MM.1S (cell line): ENCODE measurements around the gene TDRD12.
"Not testable (repeated sequence)": the region's sequence is repeated elsewhere in the genome, so short reads cannot be mapped to it uniquely, and the experiment has no call there.

Experiments used
- DNase-seq: peaks from one replicate; pipeline ENCODE4 v3.0.0-alpha.2; 2015
- H2AFZ ChIP-seq: fragments of 300-600 bp; sonication (generic); 2 replicates; pipeline ENCODE4 v1.6.0; 2016; ENCODE audit warnings: antibody characterized with exemption, low read length
- H3F3A ChIP-seq: fragments of 300-600 bp; sonication (generic); 2 replicates; pipeline ENCODE4 v1.6.1; 2016; ENCODE audit warnings: mild to moderate bottlenecking, antibody characterized with exemption, low read length, moderate library complexity, mixed read lengths; ENCODE audit not compliant: insufficient read depth
- H3K27ac ChIP-seq: fragments of 300-600 bp; sonication (generic); 2 replicates; pipeline ENCODE4 v1.5.1; 2016; ENCODE audit warnings: mild to moderate bottlenecking, low read length
- H3K27me3 ChIP-seq: fragments of 300-600 bp; sonication (generic); replicated peaks from 2 replicates; pipeline ENCODE4 v1.6.0; 2016; ENCODE audit warnings: low read length; ENCODE audit not compliant: insufficient read depth
- H3K36me3 ChIP-seq: fragments of 300-600 bp; sonication (generic); replicated peaks from 2 replicates; pipeline ENCODE4 v1.6.1; 2016; ENCODE audit warnings: mild to moderate bottlenecking, low read length, mixed read lengths; ENCODE audit not compliant: insufficient read depth
- H3K4me1 ChIP-seq: fragments of 300-600 bp; sonication (generic); 2 replicates; pipeline ENCODE4 v1.6.1; 2016; ENCODE audit warnings: low read length, mixed read lengths
- H3K4me2 ChIP-seq: fragments of 300-600 bp; sonication (generic); 2 replicates; pipeline ENCODE4 v1.6.0; 2016; ENCODE audit warnings: low read depth, low read length
- H3K4me3 ChIP-seq: fragments of 300-600 bp; sonication (generic); 2 replicates; pipeline ENCODE4 v1.5.1; 2016; ENCODE audit warnings: low read length, mixed read lengths
- H3K79me2 ChIP-seq: fragments of 300-600 bp; sonication (generic); 2 replicates; pipeline ENCODE4 v1.6.1; 2016; ENCODE audit warnings: mixed run types, low read length, mixed read lengths
- H3K9ac ChIP-seq: fragments of 300-600 bp; sonication (generic); 2 replicates; pipeline ENCODE4 v1.6.1; 2016; ENCODE audit warnings: low read length, mixed read lengths
- H3K9me2 ChIP-seq: fragments of 300-600 bp; sonication (generic); replicated peaks from 2 replicates; pipeline ENCODE4 v1.6.1; 2016; ENCODE audit warnings: mild to moderate bottlenecking, low read length, mixed read lengths; ENCODE audit not compliant: insufficient read depth
- H3K9me3 ChIP-seq: fragments of 300-600 bp; sonication (generic); replicated peaks from 2 replicates; pipeline ENCODE4 v1.6.1; 2016; ENCODE audit warnings: mild to moderate bottlenecking, low read length, mixed read lengths; ENCODE audit not compliant: insufficient read depth
- H4K20me1 ChIP-seq: fragments of 300-600 bp; sonication (generic); 2 replicates; pipeline ENCODE4 v1.6.1; 2016; ENCODE audit warnings: mild to moderate bottlenecking, low read length, moderate library complexity, mixed read lengths; ENCODE audit not compliant: insufficient read depth
- CTCF ChIP-seq: fragments of 300-600 bp; sonication (generic); IDR thresholded peaks from 2 replicates; pipeline ENCODE4 v1.5.1; 2016; ENCODE audit warnings: antibody characterized with exemption, low read length, mixed read lengths
- EZH2 ChIP-seq: fragments of 300-600 bp; sonication (generic); optimal IDR thresholded peaks from 2 replicates; pipeline ENCODE3; 2017; ENCODE audit warnings: low read depth, mild to moderate bottlenecking, antibody characterized with exemption, low read length, mixed read lengths
- EZH2phosphoT487 ChIP-seq: fragments of 300-600 bp; sonication (generic); IDR thresholded peaks from 2 replicates; pipeline ENCODE4 v1.6.1; 2018; ENCODE audit warnings: antibody characterized with exemption, low read length

The TDRD12 gene

GRCh38 chr19:32833388-32833787, 113.8 kb downstream of the TDRD12 start:
- not testable (repeated sequence) for H3K36me3 ChIP-seq, H3K9me3 ChIP-seq, H3K27me3 ChIP-seq, H3K4me1 ChIP-seq, H3K9ac ChIP-seq, DNase-seq, H2AFZ ChIP-seq, H3K9me2 ChIP-seq, H3K79me2 ChIP-seq, H4K20me1 ChIP-seq, H3K4me2 ChIP-seq, H3K27ac ChIP-seq, H3K4me3 ChIP-seq, H3F3A ChIP-seq

- no peaks in the 10 kb centered on the region for H3K79me2 ChIP-seq
- no peak overlapping the region for H3K9ac ChIP-seq
- H3K36me3 ChIP-seq = no peaks in the 10 kb centered on the region
- no peaks in the 10 kb centered on the region for H3K4me1 ChIP-seq
- no peak overlapping the region for H3K4me2 ChIP-seq
- H3K9me2 ChIP-seq = no peaks in the 10 kb centered on the region
- H2AFZ ChIP-seq = no peak overlapping the region
- no peak overlapping the region for H3K4me3 ChIP-seq
- H3K27ac ChIP-seq = no peak overlapping the region
- H4K20me1 ChIP-seq = no peaks in the 10 kb centered on the region
- no peak for DNase-seq
- TF ChIP-seq EZH2 = no peak
- no peak for TF ChIP-seq CTCF
- TF ChIP-seq EZH2phosphoT487 = no peak
- no peaks in the 10 kb centered on the region for H3K27me3 ChIP-seq
- no peaks in the 10 kb centered on the region for H3K9me3 ChIP-seq
- no peaks in the 10 kb centered on the region for H3F3A ChIP-seq
Measured at GRCh38 chr19:32837531-32837930, 118.0 kb downstream of the TDRD12 start.

- Histone ChIP-seq H3K4me3 (no peak overlapping the region), H2AFZ (no peak overlapping the region), H3K79me2 (no peaks in the 10 kb centered on the region), H3K27ac (no peak overlapping the region), H3K9me3 (no peaks in the 10 kb centered on the region), H3K9me2 (no peaks in the 10 kb centered on the region), H3K4me1 (no peaks in the 10 kb centered on the region), H3K36me3 (no peaks in the 10 kb centered on the region), H4K20me1 (no peaks in the 10 kb centered on the region), H3K27me3 (no peaks in the 10 kb centered on the region), H3K9ac (no peak overlapping the region), H3K4me2 (no peak overlapping the region), H3F3A (no peaks in the 10 kb centered on the region)
- TF ChIP-seq EZH2 (no peak), CTCF (no peak), EZH2phosphoT487 (no peak)
- no peak for DNase-seq
Measured at GRCh38 chr19:32842061-32842460, 122.5 kb downstream of the TDRD12 start.

- Histone ChIP-seq H4K20me1 (no peaks in the 10 kb centered on the region), H3K9me2 (no peaks in the 10 kb centered on the region), H3K27ac (no peak overlapping the region), H3K9me3 (no peaks in the 10 kb centered on the region), H3K4me3 (no peak overlapping the region), H3K27me3 (no peaks in the 10 kb centered on the region), H3K79me2 (no peaks in the 10 kb centered on the region), H3K9ac (no peak overlapping the region), H3K36me3 (no peaks in the 10 kb centered on the region), H3K4me1 (no peaks in the 10 kb centered on the region), H3K4me2 (no peak overlapping the region), H3F3A (no peaks in the 10 kb centered on the region), H2AFZ (no peak overlapping the region)
- TF ChIP-seq CTCF (no peak), EZH2phosphoT487 (no peak), EZH2 (no peak)
- no peak for DNase-seq
Measured at GRCh38 chr19:32843716-32844245, 124.2 kb downstream of the TDRD12 start.

- not testable (repeated sequence) for H3K4me3 ChIP-seq, H3K27me3 ChIP-seq, H3K9ac ChIP-seq, H3K27ac ChIP-seq, H2AFZ ChIP-seq, H3K9me3 ChIP-seq, H4K20me1 ChIP-seq, H3K36me3 ChIP-seq, DNase-seq, H3K4me2 ChIP-seq, H3K4me1 ChIP-seq, H3K79me2 ChIP-seq, H3F3A ChIP-seq, H3K9me2 ChIP-seq
Measured at GRCh38 chr19:32848035-32848434, 128.5 kb downstream of the TDRD12 start.
